Measurements from ENCODE around the gene SDR39U1.
"Not testable (repeated sequence)": the region's sequence is repeated elsewhere in the genome, so short reads cannot be mapped to it uniquely, and the experiment has no call there.

The SDR39U1 gene, protein sequence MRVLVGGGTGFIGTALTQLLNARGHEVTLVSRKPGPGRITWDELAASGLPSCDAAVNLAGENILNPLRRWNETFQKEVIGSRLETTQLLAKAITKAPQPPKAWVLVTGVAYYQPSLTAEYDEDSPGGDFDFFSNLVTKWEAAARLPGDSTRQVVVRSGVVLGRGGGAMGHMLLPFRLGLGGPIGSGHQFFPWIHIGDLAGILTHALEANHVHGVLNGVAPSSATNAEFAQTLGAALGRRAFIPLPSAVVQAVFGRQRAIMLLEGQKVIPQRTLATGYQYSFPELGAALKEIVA
- long read RNA-seq, transcript SDR39U1-203 (5 exons, 1,507 nt) = minor isoform, 14 of 147 reads
- long read RNA-seq, transcript SDR39U1-202 (4 exons, 1,041 nt) = minor isoform, 7 of 147 reads
- long read RNA-seq, transcript SDR39U1-201 (6 exons, 1,233 nt) = major isoform, 58 of 147 reads
- long read RNA-seq, partial matches to known transcripts = 5 of 147 reads
- long read RNA-seq, other reads (novel, unspliced or antisense) = 58 of 147 reads

GRCh38 chr14:24442240-24443052 is at the start of gene SDR39U1:
TSS of gene SDR39U1 (minus strand) at chr14:24442776. CDS start at chr14:24442769, 7 bp downstream.
- TF ChIP-seq GABPA (IDR thresholded peaks at IDR 0.05; ENCODE audit: low read depth) (peak; percentile 95), SPI1 (IDR thresholded peaks at IDR 0.05; ENCODE audit: borderline replicate concordance, low read depth) (no peak), POLR2AphosphoS5 (IDR thresholded peaks at IDR 0.05; ENCODE audit: low read depth) (peak; percentile 92), REST (IDR thresholded peaks at IDR 0.05; ENCODE audit: insufficient replicate concordance, low read depth) (peak; percentile 65)
- TF ChIP-seq, protein P1, sequence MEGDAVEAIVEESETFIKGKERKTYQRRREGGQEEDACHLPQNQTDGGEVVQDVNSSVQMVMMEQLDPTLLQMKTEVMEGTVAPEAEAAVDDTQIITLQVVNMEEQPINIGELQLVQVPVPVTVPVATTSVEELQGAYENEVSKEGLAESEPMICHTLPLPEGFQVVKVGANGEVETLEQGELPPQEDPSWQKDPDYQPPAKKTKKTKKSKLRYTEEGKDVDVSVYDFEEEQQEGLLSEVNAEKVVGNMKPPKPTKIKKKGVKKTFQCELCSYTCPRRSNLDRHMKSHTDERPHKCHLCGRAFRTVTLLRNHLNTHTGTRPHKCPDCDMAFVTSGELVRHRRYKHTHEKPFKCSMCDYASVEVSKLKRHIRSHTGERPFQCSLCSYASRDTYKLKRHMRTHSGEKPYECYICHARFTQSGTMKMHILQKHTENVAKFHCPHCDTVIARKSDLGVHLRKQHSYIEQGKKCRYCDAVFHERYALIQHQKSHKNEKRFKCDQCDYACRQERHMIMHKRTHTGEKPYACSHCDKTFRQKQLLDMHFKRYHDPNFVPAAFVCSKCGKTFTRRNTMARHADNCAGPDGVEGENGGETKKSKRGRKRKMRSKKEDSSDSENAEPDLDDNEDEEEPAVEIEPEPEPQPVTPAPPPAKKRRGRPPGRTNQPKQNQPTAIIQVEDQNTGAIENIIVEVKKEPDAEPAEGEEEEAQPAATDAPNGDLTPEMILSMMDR (IDR thresholded peaks at IDR 0.05; ENCODE audit: insufficient read depth, low read length) = no peak
- DNase-seq (ENCODE audit: low read depth in 1 of 2, low spot score in 1 of 2) = peak; percentile 98 to 99
- Histone ChIP-seq H3K27me3 (ENCODE audit: insufficient read depth, poor library complexity, severe bottlenecking) (no peaks in the 10 kb centered on the region), H3K27ac (replicated peaks) (peak within 1 kb of the TSS; percentile 95), H3K4me3 (replicated peaks; ENCODE audit: insufficient read depth, low read length) (peak within 1 kb of the TSS; percentile 80)

DNA sequence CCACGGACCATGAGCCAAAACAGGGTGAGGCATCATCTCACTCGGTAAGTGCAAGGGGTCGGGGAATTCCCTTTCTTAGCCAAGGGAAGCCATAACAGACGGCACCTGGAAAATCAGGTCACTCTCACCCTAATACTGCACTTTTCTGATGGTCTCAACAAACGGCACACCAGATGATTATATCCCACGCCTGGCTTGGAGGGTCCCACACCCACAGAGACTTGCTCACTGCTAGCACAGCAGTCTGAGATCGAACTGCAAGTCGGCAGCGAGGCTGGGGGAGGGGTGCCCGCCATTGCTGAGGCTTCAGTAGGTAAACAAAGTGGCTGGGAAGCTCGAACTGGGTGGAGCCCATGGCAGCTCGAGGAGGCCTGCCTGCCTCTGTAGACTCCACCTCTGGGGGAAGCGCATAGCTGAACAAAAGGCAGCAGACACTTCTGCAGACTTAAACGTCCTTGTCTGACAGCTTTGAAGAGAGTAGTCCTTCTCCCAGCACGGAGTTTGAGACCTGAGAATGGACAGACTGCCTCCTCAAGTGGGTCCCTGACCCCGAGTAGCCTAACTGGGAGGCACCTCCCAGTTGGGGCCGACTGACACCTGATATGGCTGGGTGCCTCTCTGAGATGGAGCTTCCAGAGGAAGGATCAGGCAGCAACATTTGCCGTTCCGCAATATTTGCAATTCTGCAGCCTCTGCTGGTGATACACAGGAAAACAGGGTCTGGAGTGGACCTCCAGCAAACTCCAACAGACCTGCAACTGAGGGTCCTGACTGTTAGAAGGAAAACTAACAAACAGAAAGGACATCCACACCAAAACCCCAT is 49.2 kb upstream of the SDR39U1 start:
- not testable (repeated sequence) for H3K4me3 ChIP-seq (replicated peaks; ENCODE audit: insufficient read depth, low read length); DNase-seq (ENCODE audit: low read depth in 1 of 2, low spot score in 1 of 2); H3K27ac ChIP-seq (replicated peaks); H3K27me3 ChIP-seq (ENCODE audit: insufficient read depth, poor library complexity, severe bottlenecking)

GRCh38 chr14:24483604-24484252 is 41.2 kb upstream of the SDR39U1 start:
- DNase-seq (ENCODE audit: low read depth in 1 of 2, low spot score in 1 of 2) = peak in 1 of 2 experiments; percentile 58

GRCh38 chr14:24482699-24483303 is 40.2 kb upstream of the SDR39U1 start:
- not testable (repeated sequence) for H3K27me3 ChIP-seq (ENCODE audit: insufficient read depth, poor library complexity, severe bottlenecking); H3K4me3 ChIP-seq (replicated peaks; ENCODE audit: insufficient read depth, low read length); H3K27ac ChIP-seq (replicated peaks)
- DNase-seq (ENCODE audit: low read depth in 1 of 2, low spot score in 1 of 2) = peak in 1 of 2 experiments; percentile 17

More at GRCh38 chr14:24483604-24484252, 41.2 kb upstream of the SDR39U1 start:
- TF ChIP-seq REST (IDR thresholded peaks at IDR 0.05; ENCODE audit: insufficient replicate concordance, low read depth) (no peak), SPI1 (IDR thresholded peaks at IDR 0.05; ENCODE audit: borderline replicate concordance, low read depth) (peak; percentile 26; the same call in 1 of the 2 replicates), POLR2AphosphoS5 (IDR thresholded peaks at IDR 0.05; ENCODE audit: low read depth) (0 out of 2 replicates have a peak, but pooled peaks have one; percentile 21)
- TF ChIP-seq, protein P1 (IDR thresholded peaks at IDR 0.05; ENCODE audit: insufficient read depth, low read length) = no peak
- Histone ChIP-seq H3K4me3 (replicated peaks; ENCODE audit: insufficient read depth, low read length) (no peak overlapping the region), H3K27me3 (ENCODE audit: insufficient read depth, poor library complexity, severe bottlenecking) (no peaks in the 10 kb centered on the region), H3K27ac (replicated peaks) (0 out of 2 replicates have a peak overlapping the region, but pooled peaks have one; percentile 12)

All from HL-60 (cell line).